Endothelial cell of umbilical vein (primary cell): ENCODE measurements around the gene SNPH. TPM values are rescaled to one million over a fixed set of nuclear protein-coding genes. Genes with fewer than 3 reads are reported as not detected.
A peak's percentile ranks its signal among the peaks of the same experiment; 100 is the strongest.

Experiments used
- BruUV-seq: library from RNA; stranded (reverse); fragments of 400-500 nt; replicated peaks from 2 replicates; lab custom pipeline; 2021; lab: Mats Ljungman, UMichigan
- CTCF ChIA-PET: fragments of 300-600, 350-600 bp; sonication (Branson Sonifier 250); formaldehyde crosslinking; loops from one replicate; lab custom pipeline; 2021; ENCODE audit warnings: antibody characterized with exemption, inconsistent platforms; lab: Charles Lee
- POLR2A ChIA-PET: fragments of 300-600, 350-600 bp; sonication (Branson Sonifier 250); formaldehyde crosslinking; loops from one replicate; lab custom pipeline; 2021; ENCODE audit warnings: antibody characterized with exemption, inconsistent platforms; lab: Charles Lee
- DNase-seq: peaks from one replicate; pipeline ENCODE4 v3.0.0-alpha.2; 2011; ENCODE audit warnings: low read depth, low spot score
- FAIRE-seq: peaks from 2 replicates; lab custom pipeline; 2011; peaks lifted over from hg19 to GRCh38; lab: Jason Lieb, UNC
- H2AFZ ChIP-seq: 2 replicates; pipeline ENCODE4 v1.6.0; 2012; ENCODE audit warnings: low read depth, low read length, control low read depth, inconsistent platforms
- H3K27ac ChIP-seq: 2 replicates; pipeline ENCODE4 v1.5.1; 2011; ENCODE audit warnings: low read depth, mild to moderate bottlenecking, control low read depth, low read length, moderate library complexity; ENCODE audit not compliant: insufficient read depth
- H3K27me3 ChIP-seq, 2 experiments: 2 replicates each; pipeline versions ENCODE4 v1.6.0 to v1.6.1; 2011; ENCODE audit warnings: low read length in 2 of 2, mixed read lengths in 1 of 2; ENCODE audit not compliant: control insufficient read depth in 2 of 2, insufficient read depth in 2 of 2
- H3K36me3 ChIP-seq, 2 experiments: 2 replicates in 1 of 2; 3 replicates in 1 of 2; pipeline ENCODE4 v1.5.1; 2011; ENCODE audit warnings: low read length in 2 of 2, mild to moderate bottlenecking in 1 of 2, moderate library complexity in 1 of 2; ENCODE audit not compliant: control insufficient read depth in 2 of 2, insufficient read depth in 2 of 2; ENCODE audit errors: extremely low read depth in 1 of 2
- H3K4me1 ChIP-seq: 3 replicates; pipeline ENCODE4 v1.5.1; 2011; ENCODE audit warnings: mild to moderate bottlenecking, low read length; ENCODE audit not compliant: control insufficient read depth, insufficient read depth; ENCODE audit errors: extremely low read depth
- H3K4me2 ChIP-seq: 2 replicates; pipeline ENCODE4 v1.6.1; 2011; ENCODE audit warnings: low read length, control low read depth, mixed read lengths; ENCODE audit not compliant: insufficient read depth
- H3K4me3 ChIP-seq, 3 experiments: fragments of 200-600 bp in 1 of 3; sonication (generic), shearing (Covaris generic) in 1 of 3; replicated peaks in 1 of 3; 2 replicates each; pipeline ENCODE4 v1.5.1; 2011 to 2016; ENCODE audit warnings: control low read depth in 3 of 3, low read length in 3 of 3, mild to moderate bottlenecking in 2 of 3, inconsistent platforms in 1 of 3, low read depth in 1 of 3, moderate library complexity in 1 of 3; ENCODE audit not compliant: insufficient read depth in 1 of 3
- H3K79me2 ChIP-seq: 2 replicates; pipeline ENCODE4 v1.6.0; 2012; ENCODE audit warnings: low read length, inconsistent platforms; ENCODE audit not compliant: control insufficient read depth, insufficient read depth
- H3K9ac ChIP-seq: replicated peaks from 2 replicates; pipeline ENCODE3; 2011; ENCODE audit warnings: low read length, control low read depth; ENCODE audit not compliant: insufficient read depth; ENCODE audit errors: extremely low read depth
- H3K9me1 ChIP-seq: replicated peaks from 3 replicates; pipeline ENCODE4 v1.6.0; 2011; ENCODE audit warnings: mild to moderate bottlenecking, low read length; ENCODE audit not compliant: control insufficient read depth, insufficient read depth; ENCODE audit errors: extremely low read depth
- H3K9me3 ChIP-seq: replicated peaks from 2 replicates; pipeline ENCODE4 v1.5.1; 2012; ENCODE audit warnings: low read length, inconsistent platforms; ENCODE audit not compliant: control insufficient read depth, insufficient read depth
- H4K20me1 ChIP-seq: replicated peaks from 2 replicates; pipeline ENCODE3; 2011; ENCODE audit warnings: mild to moderate bottlenecking, low read length; ENCODE audit not compliant: control insufficient read depth, insufficient read depth; ENCODE audit errors: extremely low read depth
- EZH2 ChIP-seq: IDR thresholded peaks from 2 replicates; pipeline ENCODE4 v1.6.1; 2012; ENCODE audit warnings: borderline replicate concordance, low read depth, mild to moderate bottlenecking, moderate library complexity, low read length, inconsistent platforms; ENCODE audit not compliant: severe bottlenecking
- FOS ChIP-seq: IDR thresholded peaks from 2 replicates; pipeline ENCODE4 v1.6.1; 2011; ENCODE audit warnings: mild to moderate bottlenecking, low read length, moderate library complexity, borderline replicate concordance; ENCODE audit not compliant: insufficient read depth
- GATA2 ChIP-seq: IDR thresholded peaks from 2 replicates; pipeline ENCODE4 v1.7.0; 2011; ENCODE audit warnings: low read depth, mild to moderate bottlenecking, moderate library complexity, mixed read lengths, low read length; ENCODE audit not compliant: insufficient read length, insufficient read depth
- JUN ChIP-seq: IDR thresholded peaks from 2 replicates; pipeline ENCODE4 v1.6.1; 2011; ENCODE audit warnings: borderline replicate concordance, low read depth; ENCODE audit not compliant: insufficient read length, insufficient read depth
- MYC ChIP-seq: IDR thresholded peaks from one replicate; pipeline ENCODE4 v1.6.1; 2011; ENCODE audit warnings: mild to moderate bottlenecking, low read depth, low read length
- POLR2A ChIP-seq: IDR thresholded peaks from 2 replicates; pipeline ENCODE4 v1.6.1; 2012; ENCODE audit warnings: low read depth, mild to moderate bottlenecking, control low read depth, low read length
- POLR2AphosphoS5 ChIP-seq: IDR thresholded peaks from 2 replicates; pipeline ENCODE4 v1.6.1; 2012; ENCODE audit warnings: low read depth, mild to moderate bottlenecking, control low read depth, low read length, moderate library complexity; ENCODE audit not compliant: insufficient read depth
- dilution Hi-C: fragments of 300-500 bp; cut with MboI; formaldehyde crosslinking; loops from one replicate; pipeline ENCODE4 v1.15.0; 2019; ENCODE audit warnings: low sequenced_read_pairs; ENCODE audit not compliant: extremely low pct_ligation_motif_present
- intact Hi-C: fragments of 100-400 bp; cut with micrococcal nuclease; formaldehyde crosslinking; loops from one replicate; pipeline ENCODE4 v1.10.0; 2022
- polyA plus RNA-seq, 4 experiments: library from polyadenylated mRNA; depleted of rRNA in 3 of 4; stranded (reverse) in 3 of 4; unstranded in 1 of 4; fragments of >200 nt; gene quantifications; 2 replicates each; pipeline versions ENCODE4 v1.2.1 to v1.2.3, GENCODE V29; 2011 to 2012; ENCODE audit warnings: missing spikeins in 1 of 4
- total RNA-seq: library from RNA; stranded (reverse); gene quantifications from 2 replicates; pipeline ENCODE4 v1.2.3, GENCODE V29; 2021
- TF ChIP-seq, protein P1 (sequence below): IDR thresholded peaks from 2 replicates; pipeline ENCODE4 v1.6.1; 2011; ENCODE audit not compliant: insufficient read depth, insufficient read length

The SNPH gene
- total and polyA plus RNA-seq, 2 donors (not counting 3 experiments of a cell fraction or from before 2014, with no cell fraction given), result 2.3 to 5.5 TPM

GRCh38 chr20:1242099-1242498 is 24.0 kb upstream of the SNPH start:
- Histone ChIP-seq H3K9ac (no peak overlapping the region), H3K9me1 (no peaks in the 10 kb centered on the region), H3K27ac (peak overlapping the region; percentile 24), H3K4me1 (peaks cover 24% of the 10 kb centered on the region), H3K9me3 (no peaks in the 10 kb centered on the region), H4K20me1 (no peaks in the 10 kb centered on the region), H3K36me3 (no peaks in the 10 kb centered on the region), H3K4me2 (peak overlapping the region; percentile 28), H2AFZ (no peak overlapping the region), H3K4me3 (no peak overlapping the region), H3K79me2 (no peaks in the 10 kb centered on the region), H3K27me3 (no peaks in the 10 kb centered on the region)
- intact Hi-C loops (loop anchor here (1.0 kb wide), 1 partner anchor 24 kb away; the partner anchor contains the start of gene SNPH), dilution Hi-C loops (no loop called here)
- TF ChIP-seq GATA2, result no peak
- no peak for FAIRE-seq
- ChIA-PET CTCF (interaction anchor here (0.9 to 2.3 kb wide), 4 partner anchors 16 to 225 kb away, joined by 4 to 9 read pairs (median 5); partner anchors contain the start of genes NSFL1C, RAD21L1 and SNPH), POLR2A (interaction anchor here (0.7 kb wide), 1 partner anchor 16 kb away, joined by 3 read pairs; the partner anchor contains the start of gene RAD21L1)
- no peak for DNase-seq
- no TSS peak for BruUV-seq

DNA sequence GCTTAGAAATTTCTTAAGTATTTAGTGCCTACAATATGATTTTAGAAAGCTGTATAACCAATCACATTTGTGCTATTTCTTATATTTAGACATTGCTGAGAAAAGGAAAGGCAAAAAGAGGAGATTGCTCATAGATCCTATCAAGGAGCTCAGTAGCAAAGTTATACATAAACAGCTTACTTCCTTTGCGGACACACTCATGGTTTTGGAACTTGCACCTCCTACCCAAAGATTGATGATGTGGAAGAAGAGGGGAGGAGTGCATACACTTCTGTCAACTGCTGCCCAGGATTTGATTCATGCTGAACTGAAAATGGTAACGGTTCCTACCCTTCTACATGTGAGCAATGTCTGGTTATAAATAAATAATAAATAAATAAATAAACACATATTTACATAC is 23.6 kb upstream of the SNPH start:
- FAIRE-seq (peak; percentile 87), DNase-seq (peak; percentile 80)
- POLR2A ChIA-PET, result no interaction called here
- H3K4me2 ChIP-seq, result peak overlapping the region; percentile 28
- peak overlapping the region; percentile 24 for H3K27ac ChIP-seq
- TF ChIP-seq, protein P1, sequence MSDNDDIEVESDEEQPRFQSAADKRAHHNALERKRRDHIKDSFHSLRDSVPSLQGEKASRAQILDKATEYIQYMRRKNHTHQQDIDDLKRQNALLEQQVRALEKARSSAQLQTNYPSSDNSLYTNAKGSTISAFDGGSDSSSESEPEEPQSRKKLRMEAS, result no peak
- no peak for TF ChIP-seq EZH2
- TF ChIP-seq JUN, result peak; percentile 75
- peak; percentile 79 for TF ChIP-seq POLR2AphosphoS5
- TF ChIP-seq MYC, result no peak
- TF ChIP-seq GATA2, result peak; percentile 95
- peak; percentile 69 for TF ChIP-seq FOS
- TF ChIP-seq POLR2A, result no peak
- BruUV-seq, result no TSS peak
- H3K9me3 ChIP-seq, result no peaks in the 10 kb centered on the region
- H3K9ac ChIP-seq, result no peak overlapping the region
- no peaks in the 10 kb centered on the region for H4K20me1 ChIP-seq
- H3K79me2 ChIP-seq, result no peaks in the 10 kb centered on the region
- dilution Hi-C loops, result no loop called here
- no peak overlapping the region for H2AFZ ChIP-seq
- intact Hi-C loops, result loop anchor here (1.0 kb wide), 1 partner anchor 24 kb away; the partner anchor contains the start of gene SNPH
- peaks cover 24% of the 10 kb centered on the region for H3K4me1 ChIP-seq
- H3K9me1 ChIP-seq, result no peaks in the 10 kb centered on the region
- H3K27me3 ChIP-seq, result no peaks in the 10 kb centered on the region
- CTCF ChIA-PET, result interaction anchor here (0.9 to 2.3 kb wide), 4 partner anchors 16 to 224 kb away, joined by 4 to 9 read pairs (median 5); partner anchors contain the start of genes NSFL1C, RAD21L1 and SNPH
- H3K36me3 ChIP-seq, result no peaks in the 10 kb centered on the region
- H3K4me3 ChIP-seq, result no peak overlapping the region
